Epithelial cell of esophagus (primary cell): Measurements from ENCODE around the gene SDF4.

Experiments
- DNase-seq: peaks from one replicate; pipeline ENCODE4 v3.0.0; 2010; ENCODE audit warnings: low read depth
- H3K4me3 ChIP-seq: 2 replicates; pipeline ENCODE4 v1.5.1; 2011; ENCODE audit warnings: mild to moderate bottlenecking, low read length, control low read depth
- CTCF ChIP-seq: IDR thresholded peaks from 2 replicates; pipeline ENCODE4 v1.5.1; 2011; ENCODE audit warnings: low read depth, mild to moderate bottlenecking, low read length, control low read depth, inconsistent platforms; ENCODE audit not compliant: insufficient read depth; ENCODE audit errors: missing control alignments

SDF4 gene

GRCh38 chr1:1242461-1243265 lies 10.9 kb upstream of the SDF4 start:
- DNase-seq = no peak
- H3K4me3 ChIP-seq = no peak overlapping the region
- TF ChIP-seq CTCF = no peak

GRCh38 chr1:1241588-1242219 lies 9.9 kb upstream of the SDF4 start:
- TF ChIP-seq CTCF = no peak
- DNase-seq = no peak
- H3K4me3 ChIP-seq = no peak overlapping the region

DNA sequence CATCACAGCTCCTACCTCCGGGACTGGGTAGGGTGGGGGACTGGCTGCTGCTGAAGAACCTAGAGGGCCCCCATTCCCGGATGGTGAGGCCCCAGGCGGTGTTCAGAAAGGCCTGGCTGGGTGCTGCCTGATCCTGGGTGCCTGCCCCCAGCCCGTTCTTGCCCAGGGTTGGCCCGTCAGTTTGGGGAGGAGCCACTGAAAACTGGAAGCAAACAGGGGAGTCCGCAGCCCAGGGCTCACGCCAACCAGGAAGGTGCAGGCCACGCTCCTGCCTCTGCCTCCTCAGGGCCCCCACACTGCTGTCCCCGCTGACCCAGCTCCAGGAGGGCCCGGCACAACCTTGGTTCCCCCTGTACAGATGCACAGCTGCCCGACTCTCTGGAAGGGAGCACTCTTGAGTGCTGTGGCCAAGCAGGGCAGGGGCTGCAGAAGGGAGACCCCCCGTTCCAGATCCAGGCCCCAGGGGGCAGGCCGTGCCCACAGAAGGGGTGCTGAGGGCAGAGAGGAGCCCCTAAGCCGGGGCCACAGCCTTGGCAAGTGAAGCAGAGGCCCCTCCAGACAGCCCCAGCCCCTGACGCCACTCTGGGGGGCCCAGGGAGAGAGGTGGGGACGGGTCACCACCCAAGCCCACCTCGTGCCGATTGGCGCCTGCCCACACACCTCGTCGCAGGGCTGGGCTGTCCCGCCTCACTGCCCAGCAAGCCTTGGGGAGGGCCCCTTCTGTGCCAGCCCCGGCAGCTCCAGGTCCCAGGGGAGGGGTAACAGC lies 9.2 kb upstream of the SDF4 start:
- no peak overlapping the region for H3K4me3 ChIP-seq
- no peak for DNase-seq
- TF ChIP-seq CTCF = no peak

DNA sequence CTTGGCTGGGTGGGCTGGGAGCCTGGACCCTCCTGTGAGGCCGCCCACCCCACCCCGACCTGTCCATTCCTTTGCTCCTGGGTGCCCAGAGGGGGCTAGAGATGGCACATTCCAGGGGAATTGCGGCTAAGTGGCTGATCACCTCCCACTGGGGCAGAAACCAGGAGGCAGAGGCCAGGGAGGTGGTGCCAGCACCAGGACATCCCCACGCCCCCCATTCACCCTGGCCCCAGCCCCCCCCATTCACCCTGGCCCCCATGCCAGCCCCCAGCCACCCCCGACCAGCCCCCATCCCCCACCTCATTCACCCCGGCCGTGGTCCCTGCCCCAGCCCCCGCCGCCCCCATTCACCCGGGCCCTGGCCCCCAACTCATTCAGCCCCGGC lies 8.5 kb upstream of the SDF4 start:
- no peak for DNase-seq
- H3K4me3 ChIP-seq = no peak overlapping the region
- TF ChIP-seq CTCF = no peak

- no peak for TF ChIP-seq CTCF
- DNase-seq = no peak
- no peak overlapping the region for H3K4me3 ChIP-seq
Measured at GRCh38 chr1:1239614-1240347, 8.0 kb upstream of the SDF4 start.

- TF ChIP-seq CTCF = no peak
- H3K4me3 ChIP-seq = no peak overlapping the region
Measured at GRCh38 chr1:1239227-1239613, 7.4 kb upstream of the SDF4 start.

More at GRCh38 chr1:1239227-1239613, 7.4 kb upstream of the SDF4 start:
- no peak for DNase-seq
